Astrocyte of the spinal cord (primary cell): ENCODE data around the gene HSPA1B.
A peak's percentile ranks its signal among the peaks of the same experiment; 100 is the strongest.
"Not testable (repeated sequence)": the region's sequence is repeated elsewhere in the genome, so short reads cannot be mapped to it uniquely, and the experiment has no call there.

Experiments used
- DNase-seq: peaks from one replicate; pipeline ENCODE4 v3.0.0; 2011; ENCODE audit warnings: low read depth, low spot score
- H3K4me3 ChIP-seq: 2 replicates; pipeline ENCODE4 v1.5.1; 2011; ENCODE audit warnings: low read depth, mild to moderate bottlenecking, low read length, moderate library complexity
- CTCF ChIP-seq: IDR thresholded peaks from 2 replicates; pipeline ENCODE4 v1.5.1; 2012; ENCODE audit warnings: low read depth, mild to moderate bottlenecking, low read length, inconsistent platforms
- in situ Hi-C: cut with HindIII; loops from 2 replicates; pipeline ENCODE4 v1.10.0; 2017; ENCODE audit warnings: low sequenced_read_pairs

The HSPA1B gene

GRCh38 chr6:31864818-31865204 lies 37.3 kb downstream of the HSPA1B start:
- no peak overlapping the region for H3K4me3 ChIP-seq
- DNase-seq: no peak
- no peak for TF ChIP-seq CTCF
- in situ Hi-C loops: no loop called here

- H3K4me3 ChIP-seq: no peak overlapping the region
- no peak for TF ChIP-seq CTCF
- peak; percentile 14 for DNase-seq
- in situ Hi-C loops: no loop called here
These were observed 37.9 kb downstream of the HSPA1B start for GRCh38 chr6:31865205-31866118.

GRCh38 chr6:31868658-31868971 lies 41.1 kb downstream of the HSPA1B start:
- in situ Hi-C loops, DNase-seq, H3K4me3 ChIP-seq: not testable (repeated sequence)

- DNase-seq: no peak
- in situ Hi-C loops: no loop called here
- TF ChIP-seq CTCF: no peak
- H3K4me3 ChIP-seq: no peak overlapping the region
These were observed 41.8 kb downstream of the HSPA1B start for GRCh38 chr6:31869343-31869742.

- TF ChIP-seq CTCF: peak; percentile 6
- no peak for DNase-seq
- no peak overlapping the region for H3K4me3 ChIP-seq
- in situ Hi-C loops: no loop called here
These were observed 42.9 kb downstream of the HSPA1B start for GRCh38 chr6:31870385-31870921.

GRCh38 chr6:31871046-31871659 lies 43.6 kb downstream of the HSPA1B start:
- TF ChIP-seq CTCF: no peak
- in situ Hi-C loops: no loop called here
- DNase-seq: no peak
- no peak overlapping the region for H3K4me3 ChIP-seq

GRCh38 chr6:31874084-31874670 lies 46.6 kb downstream of the HSPA1B start:
- H3K4me3 ChIP-seq: no peak overlapping the region
- no peak for DNase-seq
- in situ Hi-C loops: no loop called here
- TF ChIP-seq CTCF: no peak
